HCT116 (cell line): ENCODE data around the gene FAM3B. TPM values are rescaled to one million over a fixed set of nuclear protein-coding genes. Genes with fewer than 3 reads are reported as not detected.

ENCODE experiments used
- ATAC-seq: fragments of 200-7000 bp; cut with Tn5 transposase; 2 replicates; pipeline ENCODE4 v1.9.1; 2020; ENCODE audit warnings: mild to moderate bottlenecking, moderate library complexity
- BruUV-seq: library from RNA; stranded (reverse); fragments of 400-500 nt; replicated peaks from 2 replicates; lab custom pipeline; 2021; lab: Mats Ljungman, UMichigan
- CTCF ChIA-PET: fragments of 300-600 bp; sonication (Branson Sonifier 250); formaldehyde crosslinking; loops from one replicate; lab custom pipeline; 2021; ENCODE audit warnings: antibody characterized with exemption; lab: Charles Lee
- POLR2A ChIA-PET: fragments of 300-600, 350-600 bp; sonication (Branson Sonifier 250); formaldehyde crosslinking; loops from one replicate; lab custom pipeline; 2021; ENCODE audit warnings: antibody characterized with exemption; lab: Charles Lee
- RAD21 ChIA-PET, 2 experiments: fragments of 300-600 bp; sonication (Branson Sonifier 250); formaldehyde crosslinking; loops; one replicate each; lab custom pipeline; 2023; ENCODE audit warnings: low total read pairs in 2 of 2; ENCODE audit not compliant: uncharacterized antibody in 2 of 2, unreplicated experiment in 2 of 2, low non-redundant PET in 1 of 2; lab: Charles Lee
- DNase-seq: peaks from one replicate; pipeline ENCODE4 v3.0.0-alpha.2; 2010; ENCODE audit warnings: low read depth, low spot score
- H2AFZ ChIP-seq: fragments of 200-600 bp; shearing (Covaris generic), sonication (generic); 2 replicates; pipeline ENCODE4 v1.6.1; 2017; ENCODE audit warnings: low read depth, mixed run types, mixed read lengths, antibody characterized with exemption, low read length; ENCODE audit not compliant: poor library complexity, severe bottlenecking
- H3K27ac ChIP-seq: 2 replicates; pipeline ENCODE4 v1.5.1; 2012; ENCODE audit warnings: low read depth, low read length
- H3K27me3 ChIP-seq: fragments of 200-600 bp; sonication (generic); 2 replicates; pipeline ENCODE4 v1.6.1; 2016; ENCODE audit warnings: mixed run types, low read length, mixed read lengths; ENCODE audit not compliant: insufficient read depth
- H3K36me3 ChIP-seq, 2 experiments: fragments of 200-500 bp in 1 of 2; fragments of 200-600 bp in 1 of 2; sonication (Bioruptor generic) in 1 of 2; sonication (generic) in 1 of 2; 2 replicates each; pipeline versions ENCODE4 v1.5.1 to v1.6.1; 2014 to 2016; ENCODE audit warnings: low read length in 2 of 2, inconsistent platforms in 1 of 2, mixed read lengths in 1 of 2, mixed run types in 1 of 2; ENCODE audit not compliant: insufficient read depth in 2 of 2, control insufficient read depth in 1 of 2
- H3K4me1 ChIP-seq, 2 experiments: fragments of 200-600 bp in 1 of 2; sonication (generic) in 1 of 2; 2 replicates each; pipeline versions ENCODE4 v1.5.1 to v1.6.1; 2012 to 2017; ENCODE audit warnings: low read length in 2 of 2, inconsistent platforms in 1 of 2, mild to moderate bottlenecking in 1 of 2, mixed read lengths in 1 of 2, mixed run types in 1 of 2, moderate library complexity in 1 of 2; ENCODE audit not compliant: insufficient read depth in 2 of 2, control insufficient read depth in 1 of 2
- H3K4me2 ChIP-seq: fragments of 200-600 bp; sonication (generic); 2 replicates; pipeline ENCODE4 v1.6.1; 2017; ENCODE audit warnings: mixed run types, low read length, mixed read lengths
- H3K4me3 ChIP-seq, 2 experiments: fragments of 200-600 bp in 1 of 2; sonication (generic) in 1 of 2; replicated peaks in 1 of 2; 2 replicates each; pipeline ENCODE4 v1.5.1; 2011 to 2016; ENCODE audit warnings: low read length in 2 of 2, control low read depth in 1 of 2, low read depth in 1 of 2, mild to moderate bottlenecking in 1 of 2, mixed read lengths in 1 of 2, mixed run types in 1 of 2
- H3K79me2 ChIP-seq: fragments of 200-600 bp; sonication (generic); 2 replicates; pipeline ENCODE4 v1.6.1; 2017; ENCODE audit warnings: mild to moderate bottlenecking, mixed run types, low read length, moderate library complexity, mixed read lengths; ENCODE audit not compliant: insufficient read depth
- H3K9ac ChIP-seq: fragments of 200-600 bp; sonication (generic); 2 replicates; pipeline ENCODE4 v1.6.1; 2016; ENCODE audit warnings: low read length, mixed read lengths
- H3K9me2 ChIP-seq: fragments of 200-600 bp; sonication (generic), shearing (Covaris generic); 2 replicates; pipeline ENCODE4 v1.6.1; 2017; ENCODE audit warnings: mixed run types, mild to moderate bottlenecking, moderate library complexity; ENCODE audit not compliant: insufficient read depth
- H3K9me3 ChIP-seq, 2 experiments: fragments of 200-500 bp in 1 of 2; fragments of 200-600 bp in 1 of 2; sonication (Bioruptor generic) in 1 of 2; sonication (generic) in 1 of 2; 2 replicates each; pipeline ENCODE4 v1.6.1; 2014 to 2017; ENCODE audit warnings: low read length in 2 of 2, mixed read lengths in 2 of 2, inconsistent platforms in 1 of 2, low read depth in 1 of 2, mild to moderate bottlenecking in 1 of 2, mixed run types in 1 of 2, moderate library complexity in 1 of 2; ENCODE audit not compliant: control insufficient read depth in 1 of 2, insufficient read depth in 1 of 2
- H4K20me1 ChIP-seq: fragments of 200-600 bp; sonication (generic), shearing (Covaris generic); 2 replicates; pipeline ENCODE4 v1.6.1; 2017; ENCODE audit warnings: mixed run types, mild to moderate bottlenecking, moderate library complexity; ENCODE audit not compliant: insufficient read depth
- CBX3 ChIP-seq: IDR thresholded peaks from 2 replicates; pipeline ENCODE4 v1.6.1; 2012; ENCODE audit warnings: low read depth
- FOSL1 ChIP-seq: IDR thresholded peaks from 2 replicates; pipeline ENCODE4 v1.6.1; 2012; ENCODE audit warnings: low read depth
- POLR2A ChIP-seq: IDR thresholded peaks from 2 replicates; pipeline ENCODE4 v1.7.0; 2011; ENCODE audit warnings: borderline replicate concordance; ENCODE audit not compliant: insufficient read depth, insufficient read length; ENCODE audit errors: extremely low read depth
- SRF ChIP-seq: IDR thresholded peaks from 2 replicates; pipeline ENCODE4 v1.6.1; 2012; ENCODE audit warnings: low read depth
- YY1 ChIP-seq: IDR thresholded peaks from 2 replicates; pipeline ENCODE4 v1.6.1; 2011; ENCODE audit warnings: low read length, low read depth, moderate library complexity, mild to moderate bottlenecking; ENCODE audit not compliant: insufficient replicate concordance; ENCODE audit errors: extremely low read depth
- intact Hi-C: fragments of 100-400 bp; cut with micrococcal nuclease; formaldehyde crosslinking; loops from 2 replicates; pipeline ENCODE4 v1.10.0; 2022
- total RNA-seq: library from RNA; stranded (reverse); gene quantifications from one replicate; pipeline ENCODE4 v1.2.1, GENCODE V29; 2021; ENCODE audit not compliant: unreplicated experiment
- TF ChIP-seq, protein P1 (sequence below): IDR thresholded peaks from 2 replicates; pipeline ENCODE4 v1.6.1; 2012
- TF ChIP-seq, protein P2 (sequence below), 3 experiments: fragments of 200-600 bp in 1 of 3; sonication (generic) in 1 of 3; IDR thresholded peaks in 2 of 3; conservative IDR thresholded peaks in 1 of 3; 2 replicates each; pipeline ENCODE4 v1.5.1; 2012 to 2017; ENCODE audit warnings: low read depth in 2 of 3, low read length in 2 of 3, antibody characterized with exemption in 1 of 3, borderline replicate concordance in 1 of 3, control low read depth in 1 of 3, mild to moderate bottlenecking in 1 of 3, mixed read lengths in 1 of 3, mixed run types in 1 of 3, moderate library complexity in 1 of 3; ENCODE audit not compliant: insufficient read depth in 1 of 3
- TF ChIP-seq, protein P3 (sequence below): IDR thresholded peaks from 2 replicates; pipeline ENCODE4 v1.6.1; 2012; ENCODE audit warnings: low read depth

The FAM3B gene
- total RNA-seq, 1 experiment from 2014 or later: not detected

DNA sequence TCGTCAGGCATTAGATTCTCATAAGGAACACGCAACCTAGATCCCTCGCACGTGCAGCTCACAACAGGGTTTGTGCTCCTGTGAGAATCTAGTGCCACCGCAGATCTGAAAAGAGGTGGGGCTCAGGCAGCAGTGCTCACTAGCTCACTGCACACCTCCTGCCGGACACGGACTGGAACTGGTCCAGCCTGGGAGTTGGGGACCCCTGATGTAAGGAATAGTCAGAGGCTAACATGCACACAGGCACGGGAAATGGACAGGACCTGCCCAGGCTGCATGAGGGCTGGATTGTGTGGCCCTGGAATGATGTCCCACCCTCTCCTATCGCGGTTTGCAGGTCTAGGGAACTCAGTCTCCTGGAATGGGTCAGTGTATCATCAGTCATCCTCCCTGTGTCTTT, 86.2 kb downstream of the FAM3B start:
- Histone ChIP-seq H3K9me2 (no peaks in the 10 kb centered on the region), H3K9me3 (no peaks in the 10 kb centered on the region), H3K9ac (no peak overlapping the region), H3K27me3 (peaks cover 42% of the 10 kb centered on the region; the same call in 1 of the 2 replicates), H3K79me2 (no peaks in the 10 kb centered on the region), H4K20me1 (no peaks in the 10 kb centered on the region), H3K4me3 (no peak overlapping the region), H3K27ac (no peak overlapping the region), H2AFZ (no peak overlapping the region), H3K36me3 (no peaks in the 10 kb centered on the region), H3K4me2 (no peak overlapping the region), H3K4me1 (no peaks in the 10 kb centered on the region)
- RAD21 ChIA-PET: no interaction called here
- intact Hi-C loops: no loop called here
- POLR2A ChIA-PET: no interaction called here
- ATAC-seq (no peak), DNase-seq (no peak)
- CTCF ChIA-PET: no interaction called here
- TF ChIP-seq YY1 (no peak), CBX3 (no peak), SRF (no peak), POLR2A (no peak), FOSL1 (no peak)
- TF ChIP-seq, protein P1, sequence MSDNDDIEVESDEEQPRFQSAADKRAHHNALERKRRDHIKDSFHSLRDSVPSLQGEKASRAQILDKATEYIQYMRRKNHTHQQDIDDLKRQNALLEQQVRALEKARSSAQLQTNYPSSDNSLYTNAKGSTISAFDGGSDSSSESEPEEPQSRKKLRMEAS: no peak
- TF ChIP-seq, protein P2, sequence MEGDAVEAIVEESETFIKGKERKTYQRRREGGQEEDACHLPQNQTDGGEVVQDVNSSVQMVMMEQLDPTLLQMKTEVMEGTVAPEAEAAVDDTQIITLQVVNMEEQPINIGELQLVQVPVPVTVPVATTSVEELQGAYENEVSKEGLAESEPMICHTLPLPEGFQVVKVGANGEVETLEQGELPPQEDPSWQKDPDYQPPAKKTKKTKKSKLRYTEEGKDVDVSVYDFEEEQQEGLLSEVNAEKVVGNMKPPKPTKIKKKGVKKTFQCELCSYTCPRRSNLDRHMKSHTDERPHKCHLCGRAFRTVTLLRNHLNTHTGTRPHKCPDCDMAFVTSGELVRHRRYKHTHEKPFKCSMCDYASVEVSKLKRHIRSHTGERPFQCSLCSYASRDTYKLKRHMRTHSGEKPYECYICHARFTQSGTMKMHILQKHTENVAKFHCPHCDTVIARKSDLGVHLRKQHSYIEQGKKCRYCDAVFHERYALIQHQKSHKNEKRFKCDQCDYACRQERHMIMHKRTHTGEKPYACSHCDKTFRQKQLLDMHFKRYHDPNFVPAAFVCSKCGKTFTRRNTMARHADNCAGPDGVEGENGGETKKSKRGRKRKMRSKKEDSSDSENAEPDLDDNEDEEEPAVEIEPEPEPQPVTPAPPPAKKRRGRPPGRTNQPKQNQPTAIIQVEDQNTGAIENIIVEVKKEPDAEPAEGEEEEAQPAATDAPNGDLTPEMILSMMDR (IDR thresholded peaks at IDR 0.05 in 2 of 3, conservative IDR thresholded peaks at IDR 0.05 in 1 of 3; ENCODE audit: borderline replicate concordance in 1 of 3, insufficient read depth in 1 of 3, low read depth in 2 of 3, low read length in 2 of 3): no peak
- TF ChIP-seq, protein P3, sequence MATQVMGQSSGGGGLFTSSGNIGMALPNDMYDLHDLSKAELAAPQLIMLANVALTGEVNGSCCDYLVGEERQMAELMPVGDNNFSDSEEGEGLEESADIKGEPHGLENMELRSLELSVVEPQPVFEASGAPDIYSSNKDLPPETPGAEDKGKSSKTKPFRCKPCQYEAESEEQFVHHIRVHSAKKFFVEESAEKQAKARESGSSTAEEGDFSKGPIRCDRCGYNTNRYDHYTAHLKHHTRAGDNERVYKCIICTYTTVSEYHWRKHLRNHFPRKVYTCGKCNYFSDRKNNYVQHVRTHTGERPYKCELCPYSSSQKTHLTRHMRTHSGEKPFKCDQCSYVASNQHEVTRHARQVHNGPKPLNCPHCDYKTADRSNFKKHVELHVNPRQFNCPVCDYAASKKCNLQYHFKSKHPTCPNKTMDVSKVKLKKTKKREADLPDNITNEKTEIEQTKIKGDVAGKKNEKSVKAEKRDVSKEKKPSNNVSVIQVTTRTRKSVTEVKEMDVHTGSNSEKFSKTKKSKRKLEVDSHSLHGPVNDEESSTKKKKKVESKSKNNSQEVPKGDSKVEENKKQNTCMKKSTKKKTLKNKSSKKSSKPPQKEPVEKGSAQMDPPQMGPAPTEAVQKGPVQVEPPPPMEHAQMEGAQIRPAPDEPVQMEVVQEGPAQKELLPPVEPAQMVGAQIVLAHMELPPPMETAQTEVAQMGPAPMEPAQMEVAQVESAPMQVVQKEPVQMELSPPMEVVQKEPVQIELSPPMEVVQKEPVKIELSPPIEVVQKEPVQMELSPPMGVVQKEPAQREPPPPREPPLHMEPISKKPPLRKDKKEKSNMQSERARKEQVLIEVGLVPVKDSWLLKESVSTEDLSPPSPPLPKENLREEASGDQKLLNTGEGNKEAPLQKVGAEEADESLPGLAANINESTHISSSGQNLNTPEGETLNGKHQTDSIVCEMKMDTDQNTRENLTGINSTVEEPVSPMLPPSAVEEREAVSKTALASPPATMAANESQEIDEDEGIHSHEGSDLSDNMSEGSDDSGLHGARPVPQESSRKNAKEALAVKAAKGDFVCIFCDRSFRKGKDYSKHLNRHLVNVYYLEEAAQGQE: no peak
- BruUV-seq: no TSS peak
